ENCODE results near the gene DYRK4. TPM values are rescaled to one million over a fixed set of nuclear protein-coding genes. Genes with fewer than 3 reads are reported as not detected.

DYRK4 gene
- total RNA-seq, 4 donors from 2014 or later: 13.0 to 32.6 (median 18.1) TPM

GRCh38 chr12:4530982-4531586, 30.9 kb upstream of the DYRK4 start:
- intact Hi-C loops (cut with DNase I): loop anchor here (10.0 kb wide), 1 partner anchor 176 kb away; no protein-coding TSS in a partner anchor
- WGBS, 2 donors: 84% methylated on average over 6 of the region's 6 CpGs
- Histone ChIP-seq H3K4me3 (no peak overlapping the region), H3K27ac (no peak overlapping the region), H3K9me3 (no peaks in the 10 kb centered on the region), H3K36me3 (peaks cover 0 to 80% (median 0%) of the 10 kb centered on the region in 3 donors), H3K4me1 (no peaks in the 10 kb centered on the region), H3K27me3 (no peaks in the 10 kb centered on the region)
- no peak for TF ChIP-seq POLR2A (IDR thresholded peaks at IDR 0.05)
- TF ChIP-seq, protein P1, sequence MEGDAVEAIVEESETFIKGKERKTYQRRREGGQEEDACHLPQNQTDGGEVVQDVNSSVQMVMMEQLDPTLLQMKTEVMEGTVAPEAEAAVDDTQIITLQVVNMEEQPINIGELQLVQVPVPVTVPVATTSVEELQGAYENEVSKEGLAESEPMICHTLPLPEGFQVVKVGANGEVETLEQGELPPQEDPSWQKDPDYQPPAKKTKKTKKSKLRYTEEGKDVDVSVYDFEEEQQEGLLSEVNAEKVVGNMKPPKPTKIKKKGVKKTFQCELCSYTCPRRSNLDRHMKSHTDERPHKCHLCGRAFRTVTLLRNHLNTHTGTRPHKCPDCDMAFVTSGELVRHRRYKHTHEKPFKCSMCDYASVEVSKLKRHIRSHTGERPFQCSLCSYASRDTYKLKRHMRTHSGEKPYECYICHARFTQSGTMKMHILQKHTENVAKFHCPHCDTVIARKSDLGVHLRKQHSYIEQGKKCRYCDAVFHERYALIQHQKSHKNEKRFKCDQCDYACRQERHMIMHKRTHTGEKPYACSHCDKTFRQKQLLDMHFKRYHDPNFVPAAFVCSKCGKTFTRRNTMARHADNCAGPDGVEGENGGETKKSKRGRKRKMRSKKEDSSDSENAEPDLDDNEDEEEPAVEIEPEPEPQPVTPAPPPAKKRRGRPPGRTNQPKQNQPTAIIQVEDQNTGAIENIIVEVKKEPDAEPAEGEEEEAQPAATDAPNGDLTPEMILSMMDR (IDR thresholded peaks at IDR 0.05): no peak
- DNase-seq: no peak

GRCh38 chr12:4535092-4535491, 26.9 kb upstream of the DYRK4 start:
- Histone ChIP-seq H3K4me1 (peaks cover 7 to 28% (median 14%) of the 10 kb centered on the region in 3 donors), H3K9me3 (no peaks in the 10 kb centered on the region), H3K27ac (no peak overlapping the region), H3K27me3 (no peaks in the 10 kb centered on the region), H3K36me3 (peaks cover 0 to 52% (median 0%) of the 10 kb centered on the region in 3 donors), H3K4me3 (no peak overlapping the region)
- no peak for DNase-seq
- intact Hi-C loops (cut with DNase I): loop anchor here (10.0 kb wide), 1 partner anchor 180 kb away; no protein-coding TSS in a partner anchor
- TF ChIP-seq POLR2A (IDR thresholded peaks at IDR 0.05): no peak
- TF ChIP-seq, protein P1 (IDR thresholded peaks at IDR 0.05): no peak
- WGBS, 2 donors: 82 to 99% methylated on average over 4 of the region's 4 CpGs

GRCh38 chr12:4535871-4536270, 26.1 kb upstream of the DYRK4 start:
- no peak for DNase-seq
- intact Hi-C loops (cut with DNase I): loop anchor here (10.0 kb wide), 1 partner anchor 181 kb away; no protein-coding TSS in a partner anchor
- Histone ChIP-seq H3K27me3 (no peaks in the 10 kb centered on the region), H3K4me3 (no peak overlapping the region), H3K27ac (no peak overlapping the region), H3K9me3 (no peaks in the 10 kb centered on the region), H3K36me3 (peaks cover 0 to 44% (median 0%) of the 10 kb centered on the region in 3 donors), H3K4me1 (peaks cover 7 to 30% (median 14%) of the 10 kb centered on the region in 3 donors)
- no peak for TF ChIP-seq POLR2A (IDR thresholded peaks at IDR 0.05)
- TF ChIP-seq, protein P1 (IDR thresholded peaks at IDR 0.05): no peak
- 66 to 67% methylated on average over 2 of the region's 2 CpGs for WGBS, 2 donors

DNA sequence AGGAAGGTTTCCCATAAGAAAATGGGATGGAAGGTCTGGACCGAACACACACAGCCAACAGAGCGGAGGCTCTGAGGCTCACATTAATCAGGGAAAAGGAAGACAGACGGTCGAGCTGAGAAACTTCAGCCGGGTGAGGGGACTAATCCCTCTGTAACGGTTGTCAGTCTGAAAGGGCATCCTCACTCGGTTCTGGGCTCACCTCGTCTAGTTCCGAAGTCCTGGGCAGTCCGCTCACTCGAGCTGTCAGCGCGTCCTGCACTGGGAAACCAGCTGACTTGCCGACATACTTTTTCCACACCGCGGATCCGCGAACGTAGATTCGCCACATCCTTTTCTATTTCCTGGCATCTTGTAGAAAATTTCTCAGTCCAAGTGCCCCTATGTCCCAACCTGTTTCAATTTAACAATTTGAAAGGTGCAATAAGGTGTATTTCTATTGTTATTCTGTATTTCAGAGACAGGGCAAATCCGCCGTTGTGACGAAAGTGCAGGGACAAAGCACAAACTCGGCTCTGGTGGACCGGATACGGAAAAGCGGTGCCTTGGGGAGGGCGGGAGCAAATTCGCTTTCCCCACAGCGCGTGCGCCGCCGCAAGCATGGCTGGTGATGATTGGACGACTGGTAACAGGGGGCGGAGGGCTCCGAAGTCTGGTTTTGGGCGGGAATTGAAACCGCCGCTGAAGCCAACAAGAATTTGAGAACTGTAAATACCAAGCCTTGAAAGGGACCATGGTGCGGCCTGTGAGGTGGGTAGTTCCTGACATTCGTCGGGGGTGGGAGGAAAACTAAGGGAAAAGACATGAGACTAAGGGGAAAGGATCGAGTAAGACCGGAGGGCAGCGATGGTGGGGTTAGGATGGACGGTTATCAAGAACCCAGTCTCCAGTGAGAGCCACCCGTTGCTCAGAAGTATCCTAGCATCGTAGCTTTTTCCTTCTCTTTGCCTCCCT, 23.5 kb upstream of the DYRK4 start, which contains the start of gene RAD51AP1:
RAD51AP1 (plus strand) TSS at position 684 of the 954 bp plus-strand sequence; CDS start at position 734, 50 bp downstream.
- Histone ChIP-seq H3K27me3 (no peaks in the 10 kb centered on the region), H3K36me3 (peaks cover 0 to 18% (median 0%) of the 10 kb centered on the region in 3 donors), H3K4me3 (peak within 1 kb of the TSS; percentile 58 to 91 (median 73)), H3K9me3 (no peaks in the 10 kb centered on the region), H3K27ac (peak within 1 kb of the TSS; percentile 88 to 95 (median 94)), H3K4me1 (peaks cover 7 to 30% (median 14%) of the 10 kb centered on the region in 3 donors)
- intact Hi-C loops (cut with DNase I): loop anchor here (10.0 kb wide), 1 partner anchor 184 kb away; no protein-coding TSS in a partner anchor
- peak; percentile 70 for DNase-seq
- WGBS, 2 donors: 0% methylated on average over 46 to 49 of the region's 49 CpGs
- TF ChIP-seq POLR2A (IDR thresholded peaks at IDR 0.05): peak in 1 of 4 donors; percentile 29
- TF ChIP-seq, protein P1 (IDR thresholded peaks at IDR 0.05): peak in 1 of 6 experiments; percentile 12
